Ramos (cell line): Measurements from ENCODE around the gene HIVEP3.
"Not testable (repeated sequence)": the region's sequence is repeated elsewhere in the genome, so short reads cannot be mapped to it uniquely, and the experiment has no call there.

Source experiments
- in situ Hi-C: fragments of 300-500 bp; cut with MboI; formaldehyde crosslinking; loops from one replicate; pipeline ENCODE4 v1.14.3; 2022; ENCODE audit warnings: low sequenced_read_pairs; ENCODE audit not compliant: unreplicated experiment

HIVEP3 gene

GRCh38 chr1:41702771-41703170, 216.0 kb downstream of the HIVEP3 start:
- in situ Hi-C loops: no loop called here

DNA sequence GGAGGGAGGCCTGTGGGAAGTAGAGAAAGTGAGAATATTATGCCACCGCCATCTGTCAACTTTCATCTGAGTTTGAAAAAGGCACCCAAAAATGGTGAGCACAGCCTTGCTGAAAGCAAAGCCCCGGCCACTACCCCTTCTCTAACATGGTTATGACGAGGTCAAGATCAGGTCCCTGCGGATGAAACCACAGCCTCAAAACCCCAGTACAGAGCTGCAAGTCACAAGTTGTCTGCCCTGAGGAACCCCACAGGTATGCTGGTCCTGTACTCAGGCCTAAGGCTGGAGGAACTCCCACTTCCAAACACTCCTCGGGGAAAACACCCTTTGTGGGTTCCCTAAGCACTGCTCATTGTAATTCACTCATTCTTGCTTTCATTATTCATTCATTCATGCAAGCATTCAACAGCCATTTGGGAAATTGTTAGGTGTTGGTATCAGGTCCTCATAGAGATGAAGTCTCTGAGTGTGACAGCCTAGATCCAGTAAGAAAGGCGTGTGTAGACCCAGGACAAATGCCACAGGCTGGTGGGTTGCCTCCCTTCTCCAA, 217.7 kb downstream of the HIVEP3 start:
- in situ Hi-C loops: no loop called here

- in situ Hi-C loops: no loop called here
Measured at GRCh38 chr1:41700581-41700980, 218.1 kb downstream of the HIVEP3 start.

DNA sequence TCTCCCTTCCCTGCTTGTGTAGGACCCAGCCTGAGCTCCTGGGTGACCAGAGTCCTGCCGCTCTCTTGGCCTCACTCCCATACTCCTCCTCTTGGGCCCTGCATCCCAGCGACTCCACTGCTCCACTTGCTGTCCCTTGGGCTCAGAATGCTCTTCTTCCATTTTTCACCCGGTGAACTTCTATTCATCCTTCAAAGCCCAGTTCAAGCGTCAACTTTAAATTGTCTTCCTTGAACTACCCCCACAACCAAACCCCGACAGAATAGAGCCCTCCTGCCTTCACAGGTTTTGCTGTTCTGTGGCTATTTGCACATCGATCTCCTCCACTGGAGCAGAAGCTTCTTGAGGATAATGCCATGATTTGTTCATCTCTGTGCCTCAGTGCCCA, 218.9 kb downstream of the HIVEP3 start:
- in situ Hi-C loops: no loop called here

DNA sequence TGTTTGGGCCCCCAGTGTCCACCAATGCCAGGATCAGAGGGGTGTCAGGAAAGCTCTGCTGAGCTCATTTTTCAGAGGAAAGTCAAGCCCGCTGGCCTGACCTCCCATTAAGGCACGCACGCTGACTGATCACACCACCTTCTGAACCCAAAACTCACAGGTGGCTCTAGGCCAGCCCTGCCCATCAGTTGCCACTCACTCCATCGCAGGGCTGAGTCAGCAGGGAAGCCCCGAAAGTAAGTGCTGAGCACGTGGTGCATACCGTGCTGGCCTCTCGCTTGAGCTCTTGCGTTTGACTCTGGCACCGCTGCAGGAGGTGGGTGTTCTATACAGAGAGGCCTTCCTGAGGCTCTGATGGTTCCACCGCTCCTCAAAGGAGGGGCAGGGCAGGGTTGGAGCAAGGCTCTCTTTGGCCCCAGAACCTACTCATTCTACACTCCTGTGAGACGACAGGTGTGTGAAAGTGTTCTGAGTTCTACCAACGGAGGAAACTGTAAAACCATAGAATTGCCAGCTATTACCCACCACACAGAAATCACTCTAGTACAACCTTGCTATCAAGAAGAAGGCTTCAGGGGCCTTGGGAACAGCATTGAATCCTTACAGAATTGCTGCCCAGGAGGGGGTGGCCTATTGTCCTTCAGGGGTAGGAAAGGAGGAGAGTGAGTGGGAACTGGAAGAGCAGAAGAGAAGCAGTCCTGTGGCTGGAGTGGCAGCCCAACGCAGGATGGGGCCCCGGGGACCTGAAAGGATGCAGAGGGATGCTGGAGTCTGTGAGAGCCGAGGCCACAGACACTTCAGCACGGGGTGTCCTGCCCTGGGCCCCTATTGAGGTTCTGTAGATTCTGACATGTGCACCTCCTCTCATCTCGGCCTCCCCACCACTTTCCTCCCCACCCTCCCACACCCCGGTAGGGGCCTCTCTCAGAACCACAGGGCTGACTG, 219.5 kb downstream of the HIVEP3 start:
- in situ Hi-C loops: no loop called here

DNA sequence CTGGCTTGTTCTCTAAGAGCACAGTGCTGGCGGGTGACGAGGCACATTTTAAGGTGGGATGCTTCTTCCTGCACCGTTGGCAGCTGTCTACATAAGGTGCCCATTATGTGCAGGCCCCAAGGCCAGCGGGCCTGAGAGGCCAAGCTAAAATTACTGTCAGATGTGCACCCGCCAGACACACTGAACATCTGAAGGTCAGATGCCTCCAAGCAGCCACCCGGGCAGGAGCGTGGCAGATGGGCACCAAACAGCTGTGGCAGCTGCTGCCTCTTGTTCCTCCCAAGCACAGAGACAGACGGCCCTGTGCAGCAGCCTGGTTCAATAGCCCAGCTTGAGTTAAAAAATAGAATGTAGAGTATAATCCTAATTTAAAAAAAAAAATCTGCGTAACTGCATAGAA, 222.3 kb downstream of the HIVEP3 start:
- in situ Hi-C loops: no loop called here

GRCh38 chr1:41695118-41695745, 223.5 kb downstream of the HIVEP3 start:
- in situ Hi-C loops: no loop called here

- in situ Hi-C loops: not testable (repeated sequence)
Measured at GRCh38 chr1:41691966-41692365, 226.8 kb downstream of the HIVEP3 start.

DNA sequence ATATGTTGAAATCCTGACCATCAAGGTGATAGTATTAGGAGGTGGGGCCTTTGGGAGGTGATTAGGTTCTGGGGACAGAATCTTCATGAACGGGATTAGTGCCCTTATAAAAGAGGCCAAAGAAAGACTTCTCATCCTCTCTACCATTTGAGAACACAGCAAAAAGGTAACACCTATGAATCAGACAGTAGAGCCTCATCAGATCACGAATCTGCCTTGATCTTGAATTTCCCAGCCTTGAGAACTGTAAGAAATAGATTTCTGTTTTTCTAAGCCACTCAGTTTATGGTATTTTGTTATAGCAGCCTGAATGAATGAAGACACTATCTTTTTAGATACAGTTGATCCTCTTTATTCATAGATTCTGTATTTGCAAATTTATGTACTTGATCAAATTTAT, 227.3 kb downstream of the HIVEP3 start:
- in situ Hi-C loops: no loop called here

DNA sequence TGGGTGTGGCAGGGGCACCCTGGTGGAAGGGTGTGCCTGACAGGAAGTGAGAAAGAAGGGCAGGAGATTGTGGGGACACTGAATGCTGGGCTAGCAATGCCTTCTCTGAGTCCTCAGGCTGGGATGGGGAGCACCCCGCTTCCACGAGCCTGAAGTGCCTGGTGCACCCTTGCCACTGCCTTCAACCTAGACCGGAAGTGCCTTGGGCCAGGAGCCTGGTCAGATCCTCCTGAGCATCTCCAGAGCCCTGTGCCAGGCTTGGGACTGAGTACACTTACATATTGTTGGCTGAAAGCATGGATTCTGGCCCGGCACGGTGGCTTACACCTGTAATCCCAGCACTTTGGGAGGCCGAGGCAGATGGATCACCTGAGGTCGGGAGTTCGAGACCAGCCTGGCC, 228.4 kb downstream of the HIVEP3 start:
- in situ Hi-C loops: no loop called here

GRCh38 chr1:41689558-41689981, 229.2 kb downstream of the HIVEP3 start:
- in situ Hi-C loops: no loop called here

DNA sequence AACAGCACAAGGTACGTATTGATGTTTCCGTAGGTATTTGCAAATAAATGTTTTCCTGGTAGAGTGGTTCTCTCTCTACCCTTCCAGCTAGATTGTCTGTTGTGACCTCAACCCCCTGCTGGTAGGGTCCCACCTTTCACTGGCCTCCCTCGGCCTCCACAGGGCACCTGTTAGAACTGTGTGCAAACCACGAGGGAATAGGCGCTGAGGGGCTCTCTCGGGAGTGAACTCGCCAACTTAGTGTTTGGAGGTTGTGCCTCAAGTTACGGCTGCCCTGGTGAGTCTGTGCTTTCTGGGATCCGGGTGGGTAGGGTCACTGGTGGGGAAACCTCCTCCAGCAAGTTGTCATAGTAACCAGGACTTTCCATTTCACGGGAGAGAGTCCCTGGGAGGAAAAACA, 229.6 kb downstream of the HIVEP3 start:
- in situ Hi-C loops: no loop called here

GRCh38 chr1:41687007-41687406, 231.7 kb downstream of the HIVEP3 start:
- in situ Hi-C loops: no loop called here

- in situ Hi-C loops: no loop called here
Measured at GRCh38 chr1:41683681-41684500, 234.8 kb downstream of the HIVEP3 start.

GRCh38 chr1:41682845-41683625, 235.7 kb downstream of the HIVEP3 start:
- in situ Hi-C loops: no loop called here

DNA sequence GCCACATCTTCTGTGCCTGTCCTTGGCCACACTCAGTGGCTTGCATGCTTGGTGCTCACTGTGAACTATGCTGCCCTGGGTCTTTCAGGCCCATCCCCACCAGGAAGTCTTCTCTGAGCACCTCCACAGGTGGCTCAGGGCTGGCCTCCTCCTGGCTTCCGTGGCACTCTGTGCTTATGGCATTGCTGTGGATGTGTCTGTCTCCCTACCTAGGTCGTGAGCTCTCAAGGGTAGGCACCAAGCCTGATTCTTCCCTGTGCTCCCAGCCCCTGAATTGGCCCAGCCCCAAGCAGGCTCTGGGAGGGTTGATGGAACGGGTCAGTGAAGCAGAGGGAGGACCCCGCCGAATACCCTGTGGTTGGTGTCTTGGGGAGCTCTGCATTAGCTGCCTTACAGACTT, 236.6 kb downstream of the HIVEP3 start:
- in situ Hi-C loops: no loop called here

GRCh38 chr1:41681331-41682098, 237.2 kb downstream of the HIVEP3 start:
- in situ Hi-C loops: no loop called here

- in situ Hi-C loops: no loop called here
Measured at GRCh38 chr1:41679994-41680393, 238.7 kb downstream of the HIVEP3 start.

DNA sequence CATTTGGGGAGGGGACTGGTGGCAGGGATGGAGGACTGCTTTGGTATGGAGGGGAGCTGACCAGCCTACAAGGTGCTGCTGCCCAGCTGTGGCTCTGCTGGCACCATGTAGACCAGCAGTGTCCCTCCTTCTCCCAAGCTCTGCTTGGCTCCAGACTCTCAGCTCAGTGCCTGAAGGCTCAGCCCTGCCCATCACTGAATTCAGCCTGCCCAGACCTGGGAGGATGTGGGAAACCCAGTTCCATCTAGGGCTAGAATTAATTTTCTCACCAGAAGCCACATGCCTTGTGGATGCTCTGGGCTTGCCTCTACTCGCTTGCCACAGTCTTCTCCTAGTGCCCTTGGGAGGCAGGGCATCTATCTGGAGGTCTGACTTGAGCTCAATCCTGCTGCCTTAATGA, 239.2 kb downstream of the HIVEP3 start:
- in situ Hi-C loops: no loop called here
